Urothelium cell line (cell line): Measurements from ENCODE around the gene ZNF407.

ENCODE experiments used
- DNase-seq: peaks from one replicate; pipeline ENCODE4 v3.0.0; 2011; ENCODE audit warnings: low spot score, mixed read lengths
- FAIRE-seq: peaks from 2 replicates; lab custom pipeline; 2011; peaks lifted over from hg19 to GRCh38; lab: Jason Lieb, UNC

ZNF407 gene

DNA sequence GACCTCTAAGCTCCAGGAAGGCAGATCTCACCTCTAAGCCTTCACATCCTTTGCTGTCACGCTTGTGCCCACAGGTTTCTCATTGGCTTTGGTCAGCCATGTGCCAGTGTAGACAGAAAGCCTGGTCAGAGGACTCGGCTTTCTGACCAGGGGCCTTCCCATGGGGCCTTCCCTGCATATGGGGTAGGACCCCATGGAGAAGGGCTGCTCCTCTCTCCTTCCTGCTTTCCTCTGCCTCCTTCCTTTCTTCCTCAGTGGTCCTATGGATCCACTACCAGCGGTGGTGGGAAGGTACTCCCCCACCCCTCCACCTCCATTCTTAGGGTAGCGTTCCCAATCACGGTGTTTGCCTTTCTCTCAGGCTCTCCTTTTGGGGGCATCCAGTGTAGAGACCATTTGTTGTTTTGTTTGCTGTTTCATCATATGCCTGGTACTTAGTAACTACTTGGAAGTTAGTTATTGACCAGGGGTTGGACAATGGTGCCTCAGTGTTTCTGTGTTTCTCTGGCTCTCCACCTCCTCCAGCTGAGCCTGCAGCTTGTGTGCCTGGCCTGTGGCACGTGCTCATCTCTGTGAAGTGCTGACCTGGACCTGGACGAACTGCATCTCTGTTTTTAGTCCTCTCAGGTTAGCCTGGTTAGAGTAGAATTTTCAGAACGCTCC lies 71.6 kb downstream of the ZNF407 start:
- DNase-seq: no peak
- FAIRE-seq: no peak

DNA sequence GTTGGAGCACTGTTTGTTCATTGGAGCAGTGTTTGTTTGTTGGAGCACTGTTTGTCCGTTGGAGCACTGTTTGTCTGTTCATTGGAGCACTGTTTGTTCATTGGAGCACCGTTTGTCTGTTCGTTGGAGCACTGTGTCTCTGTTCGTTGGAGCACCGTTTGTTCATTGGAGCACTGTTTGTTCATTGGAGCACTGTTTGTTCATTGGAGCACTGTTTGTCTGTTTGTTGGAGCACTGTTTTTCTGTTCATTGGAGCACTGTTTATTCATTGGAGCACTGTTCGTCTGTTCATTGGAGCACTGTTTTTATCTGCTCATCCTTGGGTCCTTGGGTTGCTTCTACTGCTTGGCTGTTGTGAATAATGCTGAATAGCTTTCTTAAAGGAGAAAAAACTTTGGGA lies 74.7 kb downstream of the ZNF407 start:
- FAIRE-seq (no peak), DNase-seq (no peak)

DNA sequence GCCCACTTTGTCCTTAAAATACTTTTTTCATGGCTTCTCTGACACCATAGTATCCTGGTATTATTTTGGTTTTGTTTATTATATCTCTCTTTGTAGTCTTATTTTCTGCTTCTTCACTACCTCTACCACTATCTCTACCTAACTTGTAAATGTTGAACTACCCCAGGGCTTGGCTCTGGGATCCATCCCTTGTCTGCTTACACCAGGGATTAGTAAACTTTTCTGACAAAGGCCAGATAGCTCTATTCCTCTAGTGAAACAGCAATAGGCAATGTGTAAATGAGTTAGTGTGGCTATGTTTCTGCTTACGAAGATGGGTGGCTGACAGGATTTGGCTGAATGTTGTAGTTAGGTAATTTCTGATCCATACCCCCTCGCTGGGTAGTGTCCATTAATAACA lies 76.8 kb downstream of the ZNF407 start:
- DNase-seq: no peak

DNA sequence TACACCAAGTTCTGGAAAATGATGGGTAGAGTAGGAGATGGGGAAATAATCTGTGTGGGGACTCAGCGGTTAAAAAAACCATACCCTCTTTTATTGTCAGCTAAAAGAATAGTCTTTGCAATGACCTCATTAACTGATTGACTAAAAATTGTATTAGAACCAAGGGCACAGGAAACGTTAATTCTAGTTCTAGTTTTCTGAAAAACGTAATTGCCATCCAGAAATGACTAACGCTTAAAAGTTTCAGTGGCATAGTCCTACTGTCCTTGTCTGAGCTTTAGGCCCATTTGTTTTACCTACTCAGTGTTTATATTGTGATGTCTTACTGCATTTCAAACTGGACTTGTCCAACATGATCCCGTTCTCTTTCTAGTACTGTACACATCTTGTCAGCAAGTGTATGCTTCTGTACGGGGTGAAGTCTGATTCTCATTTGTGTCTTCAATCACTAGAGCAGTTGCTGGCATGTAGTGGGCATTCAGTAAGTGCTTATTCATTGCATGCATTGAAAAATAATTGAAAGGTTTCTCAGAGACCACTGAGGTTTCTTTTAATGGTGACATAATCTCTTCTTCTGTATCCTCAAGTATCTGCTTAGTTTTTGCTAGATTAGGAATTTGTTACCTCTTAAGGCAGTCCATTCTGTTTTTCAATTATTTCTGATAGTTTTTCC lies 81.5 kb downstream of the ZNF407 start:
- FAIRE-seq (no peak), DNase-seq (no peak)

More for the DNA sequence above, 76.8 kb downstream of the ZNF407 start:
- FAIRE-seq: no peak

DNA sequence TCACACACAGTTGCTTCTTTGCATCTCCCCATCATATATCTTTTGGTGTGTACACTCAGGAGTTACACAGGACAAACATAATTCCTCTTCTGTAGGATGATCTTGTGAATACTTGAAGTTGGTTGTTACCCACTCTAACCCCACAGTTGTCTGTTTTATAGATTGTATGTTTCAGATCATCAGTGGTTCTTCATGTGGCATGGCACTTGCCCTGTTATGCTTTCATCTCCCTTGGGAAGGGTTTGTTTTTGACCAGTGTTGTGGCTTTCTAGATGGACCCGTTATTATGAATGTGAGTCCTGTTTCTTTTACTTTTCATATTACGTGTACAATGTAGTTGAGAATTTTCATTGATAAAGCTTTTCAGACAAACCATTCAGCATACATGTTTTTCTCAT lies 82.0 kb downstream of the ZNF407 start:
- FAIRE-seq: no peak
- DNase-seq: no peak

DNA sequence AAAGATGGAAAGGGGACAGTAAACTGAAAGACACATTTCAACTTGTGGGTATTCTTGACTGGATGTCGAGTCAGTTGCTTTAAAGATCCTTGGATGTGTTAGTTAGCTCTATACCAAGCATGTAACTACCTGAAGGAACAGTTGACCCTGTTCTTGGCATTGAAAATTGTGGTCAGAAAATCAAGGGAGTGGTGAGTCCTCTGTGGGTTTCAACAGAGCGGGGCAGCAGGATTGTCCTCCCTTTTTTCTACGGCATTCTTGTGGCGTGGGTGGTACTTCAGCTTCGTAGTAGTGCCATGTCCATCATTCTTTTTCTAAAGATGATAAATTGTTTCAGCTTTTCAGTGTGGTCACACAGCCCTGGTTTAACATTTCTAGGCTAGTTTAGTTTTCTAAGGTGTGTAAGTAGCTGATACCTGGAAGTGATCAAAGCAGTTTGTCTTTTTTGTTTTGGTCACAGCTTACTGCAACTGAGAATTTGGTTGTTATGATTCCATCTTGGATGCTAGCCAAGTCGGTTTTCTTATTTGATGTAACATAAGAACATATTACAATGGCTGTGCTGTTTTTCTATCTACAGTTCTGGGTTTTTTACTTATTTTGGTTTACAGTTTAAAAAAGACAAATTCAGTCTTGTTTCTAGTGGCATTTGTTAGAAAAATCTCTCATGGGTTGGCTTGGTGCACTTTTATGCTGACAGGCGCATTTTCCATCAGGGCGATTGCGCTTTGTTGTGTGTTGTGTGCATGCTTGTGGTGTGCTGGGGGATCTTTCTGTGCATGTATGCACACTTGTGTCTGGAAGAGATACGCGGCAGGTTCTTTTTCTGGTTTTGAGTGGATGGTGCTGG lies 84.7 kb downstream of the ZNF407 start:
- DNase-seq: peak; percentile 14
- no peak for FAIRE-seq

DNA sequence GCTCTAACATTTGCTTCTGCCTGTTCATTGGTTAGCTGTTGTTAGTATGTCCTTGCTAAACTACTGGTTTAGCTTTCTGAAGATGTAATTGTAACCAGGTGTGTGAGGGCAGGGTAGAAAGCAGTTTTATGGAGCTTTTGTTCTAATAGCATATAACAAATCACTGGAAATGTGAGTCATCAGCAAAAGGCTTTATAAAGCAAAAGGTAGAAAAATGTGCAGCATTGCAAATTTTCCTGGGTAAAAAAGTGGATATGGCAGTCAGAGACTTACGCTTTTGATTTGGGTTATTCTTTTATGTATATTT lies 85.3 kb downstream of the ZNF407 start:
- FAIRE-seq: no peak
- no peak for DNase-seq

DNA sequence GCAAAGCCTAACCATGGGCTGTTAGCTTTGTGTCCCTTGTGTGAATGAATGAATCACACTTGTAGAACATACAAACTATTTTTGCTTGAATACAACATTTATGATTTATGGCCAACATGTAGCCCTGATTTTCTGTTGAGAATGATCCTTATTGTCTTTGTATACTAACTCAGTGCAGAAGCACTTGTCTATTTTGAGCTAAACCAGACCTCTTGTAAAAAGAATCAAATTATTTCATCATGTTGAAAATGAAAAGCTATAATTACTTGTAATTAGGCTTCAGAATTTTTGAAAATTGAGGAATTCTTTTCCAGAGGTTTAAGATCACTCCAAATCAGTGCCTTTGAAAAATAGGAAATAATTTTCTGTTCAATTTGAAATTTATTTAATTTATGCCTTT lies 85.9 kb downstream of the ZNF407 start:
- no peak for FAIRE-seq
- no peak for DNase-seq

DNA sequence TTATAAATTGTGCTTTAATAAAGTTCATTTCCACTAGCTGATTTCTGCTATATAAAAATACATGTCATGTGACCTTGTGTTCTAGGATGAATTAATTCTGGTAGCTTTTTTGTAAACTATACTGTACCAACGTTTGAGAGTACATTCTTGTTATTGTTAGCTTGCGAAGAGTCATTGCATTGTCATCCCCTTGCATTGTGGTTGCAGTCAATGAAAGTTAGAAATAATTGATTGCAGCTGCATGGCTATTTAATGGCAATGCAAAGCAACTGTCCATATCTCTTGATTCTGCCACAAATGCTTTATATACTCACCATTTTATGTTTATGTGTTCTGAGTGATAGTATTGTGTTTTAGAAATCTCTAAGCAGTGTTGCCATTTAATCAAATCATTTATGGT lies 91.6 kb downstream of the ZNF407 start:
- DNase-seq (no peak), FAIRE-seq (no peak)

DNA sequence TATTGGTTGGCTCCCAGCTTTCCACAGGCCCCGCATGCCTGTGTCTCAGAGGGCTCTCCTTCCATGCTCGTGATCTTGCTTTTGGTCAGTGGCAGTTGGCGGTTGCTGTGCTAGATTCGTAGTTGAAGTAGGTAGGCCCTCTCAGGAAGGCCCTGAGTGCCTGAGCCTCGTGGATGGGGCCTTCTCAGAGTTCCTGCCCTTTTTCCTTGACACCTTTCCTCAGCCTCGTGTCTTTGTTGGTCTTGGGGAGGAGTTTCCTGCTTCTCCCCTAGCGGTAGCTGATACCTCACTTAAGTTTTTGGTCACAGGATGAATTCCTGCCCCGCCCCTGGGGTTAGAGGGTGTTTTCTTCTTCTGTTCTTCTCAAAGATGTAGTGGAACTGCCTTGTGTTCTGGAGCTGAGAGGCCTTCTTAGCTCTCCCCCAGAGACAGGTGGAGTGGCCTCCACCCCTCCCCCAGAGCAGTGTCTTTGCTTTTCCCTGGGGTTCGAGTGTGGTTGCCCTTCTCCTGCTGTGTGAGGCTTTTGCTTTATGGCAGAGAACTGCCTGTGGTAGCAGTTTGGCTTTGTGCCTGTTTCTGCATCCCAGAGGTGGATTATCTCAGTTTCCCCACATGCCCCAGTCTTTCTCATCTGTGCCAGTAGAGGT lies 94.8 kb downstream of the ZNF407 start:
- FAIRE-seq: no peak
- DNase-seq: no peak

DNA sequence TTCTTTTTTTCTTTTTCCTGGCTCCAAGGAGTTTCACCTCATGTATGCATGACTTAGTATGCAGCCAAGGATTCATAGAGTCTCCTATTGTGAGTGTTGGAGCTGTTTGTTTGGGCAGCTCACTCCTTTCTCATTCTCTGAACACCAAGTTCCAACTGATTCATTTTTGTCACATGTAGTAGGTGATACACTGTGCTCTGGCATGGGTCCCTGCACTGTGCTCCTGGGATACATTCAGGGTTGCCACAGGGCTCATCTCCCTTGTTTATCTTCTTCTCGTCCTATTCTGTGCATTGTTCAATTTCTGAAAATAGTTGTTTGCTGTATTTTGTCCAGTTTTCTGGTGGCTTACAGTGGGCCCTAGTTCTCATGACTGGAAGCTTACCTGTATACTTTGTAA lies 96.8 kb downstream of the ZNF407 start:
- no peak for FAIRE-seq
- no peak for DNase-seq

DNA sequence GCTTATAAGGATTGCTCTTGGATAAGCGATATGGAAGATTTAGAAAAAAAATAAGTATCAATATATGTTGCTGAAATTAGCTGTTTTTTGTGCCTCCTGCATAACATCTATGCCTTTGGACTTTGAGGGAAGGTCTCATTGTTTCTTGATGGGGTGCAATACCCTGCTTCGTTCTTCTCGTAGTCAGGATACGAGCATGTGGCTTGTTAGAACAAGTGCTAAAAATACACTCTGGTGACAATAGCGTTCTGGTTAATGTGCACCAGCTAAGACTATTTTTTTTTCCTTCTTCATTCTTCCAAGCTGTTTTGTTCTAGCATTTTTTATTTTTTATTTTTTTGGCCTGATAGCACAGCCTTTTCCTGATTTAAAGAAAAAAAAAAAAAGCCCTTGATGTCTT lies 97.5 kb downstream of the ZNF407 start:
- FAIRE-seq: no peak
- DNase-seq: no peak

DNA sequence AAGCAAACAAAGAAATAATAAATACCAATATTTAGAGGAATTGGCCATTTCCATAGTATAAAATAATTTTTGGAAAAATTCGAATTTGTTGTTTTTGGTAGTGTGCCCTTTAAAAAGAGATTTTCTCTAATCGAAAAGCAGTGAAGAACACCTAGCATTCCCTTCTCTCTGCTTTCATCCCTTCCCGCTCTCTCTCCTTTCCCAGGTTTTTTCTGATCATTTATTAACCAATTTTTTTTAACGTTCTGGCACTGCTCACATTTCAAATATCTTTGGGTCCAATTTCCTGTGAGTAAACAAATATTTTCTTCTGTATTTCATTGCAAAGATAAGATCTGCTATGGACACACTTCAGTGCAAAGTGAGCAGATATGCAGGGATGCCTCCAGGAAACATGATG lies 101.2 kb downstream of the ZNF407 start:
- FAIRE-seq (no peak), DNase-seq (no peak)

DNA sequence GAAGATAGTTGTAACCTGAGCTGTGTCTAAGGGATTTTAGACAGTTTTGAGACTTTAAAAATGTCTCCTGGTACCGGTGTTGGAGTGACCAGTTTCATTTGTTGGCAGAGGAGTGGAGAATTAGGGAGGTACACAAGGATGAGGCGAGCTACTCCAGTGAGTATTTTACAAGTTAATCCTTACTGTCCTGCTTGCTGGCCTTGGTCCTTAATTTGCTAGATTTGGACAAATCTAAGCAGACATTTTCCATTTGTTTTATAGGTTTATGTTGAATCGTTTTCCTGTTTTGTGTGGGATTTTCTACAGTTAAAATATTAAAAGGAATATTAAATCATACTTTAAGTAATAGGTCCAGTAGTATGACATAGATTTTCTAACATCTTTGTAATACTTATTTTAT lies 101.8 kb downstream of the ZNF407 start:
- DNase-seq (no peak), FAIRE-seq (no peak)

DNA sequence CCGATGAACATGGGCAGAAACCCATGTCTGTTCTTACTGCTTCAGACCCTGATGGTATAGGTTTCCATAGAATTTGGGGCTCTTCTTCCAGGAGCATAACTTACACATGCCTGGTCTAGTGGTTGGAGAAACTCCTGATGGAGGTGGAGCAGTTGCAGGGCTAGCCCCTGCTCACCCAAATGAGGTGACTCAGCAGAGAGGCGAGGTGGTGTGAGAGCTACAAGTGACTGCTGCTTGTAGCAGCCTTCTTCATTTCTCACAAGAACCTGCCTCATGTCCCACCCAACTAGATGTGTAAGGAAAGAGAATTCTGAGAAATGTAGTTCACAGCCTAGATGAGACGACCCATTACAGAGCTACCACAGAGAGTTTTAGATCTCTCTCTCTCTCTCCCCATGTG lies 105.3 kb downstream of the ZNF407 start:
- FAIRE-seq (no peak), DNase-seq (no peak)

DNA sequence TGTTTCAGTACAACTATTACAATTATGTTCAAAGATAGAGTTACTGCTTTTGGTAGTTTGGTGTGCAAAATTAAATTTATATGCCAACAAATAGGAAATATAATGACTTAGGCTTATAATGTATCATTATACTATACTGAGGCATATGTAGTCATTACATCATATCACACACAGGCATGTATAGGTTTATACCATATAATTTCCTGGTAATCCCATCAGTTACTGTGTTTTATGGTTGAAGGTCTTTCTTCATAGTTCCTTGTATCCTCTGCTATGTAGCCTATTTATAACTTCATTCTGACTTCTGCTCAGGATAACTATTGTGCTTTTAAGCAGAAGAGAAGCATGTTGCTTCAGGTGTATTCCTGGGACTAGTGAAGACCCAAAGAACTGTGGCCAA lies 110.5 kb downstream of the ZNF407 start:
- no peak for FAIRE-seq
- no peak for DNase-seq

DNA sequence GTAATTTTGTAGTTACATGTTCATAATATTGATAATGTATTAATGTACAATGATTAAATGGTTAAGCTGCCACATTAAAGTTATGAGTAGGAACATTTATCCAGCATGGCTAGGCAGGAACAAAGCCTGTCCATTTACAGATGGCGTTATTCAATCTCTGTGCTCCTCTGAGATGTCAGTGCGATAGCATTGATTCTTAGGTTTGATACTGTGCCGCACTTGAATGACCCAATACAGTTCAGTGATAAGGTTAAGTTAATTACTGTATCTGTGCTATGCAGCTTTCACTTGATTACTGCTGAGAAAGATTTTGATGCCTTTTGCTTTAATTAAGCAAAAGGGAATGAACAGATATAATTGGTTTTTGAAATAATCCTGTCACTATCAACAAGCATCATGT lies 111.8 kb downstream of the ZNF407 start:
- FAIRE-seq (no peak), DNase-seq (no peak)

DNA sequence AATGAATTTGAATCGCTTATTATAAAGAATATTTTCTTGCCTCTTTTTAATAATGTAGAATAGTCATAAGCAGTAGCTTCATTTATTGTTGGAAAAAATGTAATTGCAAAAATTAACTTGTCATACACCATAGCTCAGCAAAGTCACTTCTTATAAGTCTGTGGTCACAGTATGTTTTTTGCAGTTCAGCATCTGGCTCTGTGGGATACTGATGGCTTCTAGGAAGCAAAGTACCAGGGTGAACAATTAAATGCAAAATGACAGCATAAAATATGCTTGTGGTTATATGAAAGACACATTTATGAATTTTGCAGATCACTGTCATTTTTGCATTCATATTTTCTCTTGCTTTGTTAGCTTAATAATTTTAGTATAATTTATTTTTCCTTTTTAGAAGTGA lies 116.5 kb downstream of the ZNF407 start:
- DNase-seq: no peak
- FAIRE-seq: no peak

DNA sequence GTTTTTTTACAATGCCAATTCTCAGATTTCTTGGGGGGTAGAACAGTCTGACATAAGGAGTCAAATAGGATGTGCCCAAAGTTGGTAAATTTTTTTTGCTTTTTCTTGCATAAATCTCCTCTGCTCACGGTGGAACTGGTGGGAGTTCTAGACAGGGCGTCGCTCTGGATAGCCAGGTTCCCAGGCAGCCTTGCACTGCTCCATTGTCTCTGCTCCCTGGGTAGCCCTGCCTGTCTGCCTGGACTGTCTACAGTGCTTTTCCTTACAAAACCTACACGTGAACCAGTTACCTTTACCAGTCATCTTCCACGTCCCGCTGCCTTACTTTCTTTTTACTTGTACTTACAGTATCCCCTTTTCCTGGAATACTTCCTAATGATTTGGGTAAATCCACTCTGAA lies 117.1 kb downstream of the ZNF407 start:
- DNase-seq (no peak), FAIRE-seq (no peak)

DNA sequence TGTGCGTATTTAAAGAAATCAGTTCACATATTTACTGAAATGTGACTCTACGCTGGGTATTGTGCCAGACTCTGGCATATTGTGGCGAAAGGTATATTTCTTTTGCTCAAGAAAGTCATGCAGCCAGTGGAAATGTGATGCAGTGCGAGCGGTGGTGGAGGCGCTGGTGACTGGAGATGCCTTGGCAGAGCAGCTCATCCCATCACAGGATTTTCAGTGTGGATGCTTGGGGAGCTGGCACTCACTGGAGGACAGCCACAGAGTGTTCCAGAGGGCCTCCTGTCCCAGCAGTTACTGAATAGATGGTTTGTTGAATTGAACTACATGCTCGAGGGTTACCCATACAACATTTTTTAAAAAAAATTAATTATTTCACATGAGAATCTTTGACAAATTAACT lies 117.6 kb downstream of the ZNF407 start:
- FAIRE-seq (no peak), DNase-seq (no peak)

DNA sequence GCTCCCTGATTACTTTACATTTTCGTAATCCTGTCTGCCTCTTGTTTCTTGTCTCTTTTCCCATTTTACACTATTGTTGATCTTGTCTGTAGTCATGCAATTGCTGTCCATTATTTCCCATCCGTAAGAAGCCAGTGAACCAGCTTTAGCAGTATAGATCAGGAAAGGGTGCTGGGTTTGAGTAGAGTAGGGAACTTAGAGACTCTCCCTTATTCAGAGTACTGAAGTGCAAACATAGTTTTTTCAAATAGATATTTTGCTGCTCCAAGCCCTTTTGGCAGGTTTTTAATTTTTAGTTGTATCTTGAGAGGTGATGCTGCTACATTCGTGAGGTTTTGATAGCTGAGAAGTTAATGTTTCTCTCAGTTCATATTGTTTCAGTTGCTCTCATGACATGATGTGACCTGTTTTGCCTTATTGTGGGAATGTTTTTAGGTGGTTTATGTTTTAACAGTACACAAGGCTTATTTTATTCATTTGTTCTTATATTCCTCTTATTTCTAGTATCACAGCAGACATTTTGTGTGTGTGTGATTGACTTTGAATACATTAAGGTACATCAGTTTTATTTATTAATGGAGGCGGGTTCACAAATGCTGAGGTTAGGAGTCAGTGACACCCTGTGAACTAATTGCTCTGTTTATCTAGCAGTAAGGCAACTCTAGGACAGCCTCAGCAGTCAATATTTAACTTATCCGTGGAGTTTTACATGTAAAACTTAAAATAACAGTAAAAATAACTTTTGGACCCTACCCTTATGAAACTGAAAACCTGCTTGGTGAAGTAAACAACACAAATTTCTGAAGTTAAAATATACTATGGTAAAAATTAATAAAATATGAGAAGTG lies 118.4 kb downstream of the ZNF407 start:
- FAIRE-seq: no peak
- no peak for DNase-seq
